Astrocyte of the hippocampus (primary cell): ENCODE measurements around the gene SLC13A1.
A peak's percentile ranks its signal among the peaks of the same experiment; 100 is the strongest.

Experiments used
- DNase-seq: peaks from one replicate; pipeline ENCODE4 v3.0.0; 2011; ENCODE audit warnings: low read depth, low spot score

SLC13A1 gene

GRCh38 chr7:123198111-123198510 is 1.7 kb downstream of the SLC13A1 start:
- no peak for DNase-seq

DNA sequence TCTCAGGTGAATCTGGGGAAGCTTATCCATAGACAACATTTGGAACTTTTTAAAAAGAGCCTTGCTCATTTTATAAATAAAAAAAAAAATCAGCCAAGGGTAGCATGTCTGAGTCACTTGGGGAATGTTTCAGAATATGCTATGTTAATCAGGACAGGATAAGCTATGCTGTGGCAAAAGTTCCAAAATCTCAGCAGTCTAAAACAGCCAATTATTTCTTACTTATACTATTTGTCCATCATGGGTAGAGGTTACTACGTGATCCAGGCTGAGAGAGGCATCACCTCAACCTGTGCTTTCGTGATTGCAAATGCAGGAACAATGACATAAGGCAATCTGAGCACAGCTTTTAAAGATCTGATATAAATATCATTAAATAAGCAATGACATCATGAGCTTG is 6.5 kb downstream of the SLC13A1 start:
- no peak for DNase-seq

DNA sequence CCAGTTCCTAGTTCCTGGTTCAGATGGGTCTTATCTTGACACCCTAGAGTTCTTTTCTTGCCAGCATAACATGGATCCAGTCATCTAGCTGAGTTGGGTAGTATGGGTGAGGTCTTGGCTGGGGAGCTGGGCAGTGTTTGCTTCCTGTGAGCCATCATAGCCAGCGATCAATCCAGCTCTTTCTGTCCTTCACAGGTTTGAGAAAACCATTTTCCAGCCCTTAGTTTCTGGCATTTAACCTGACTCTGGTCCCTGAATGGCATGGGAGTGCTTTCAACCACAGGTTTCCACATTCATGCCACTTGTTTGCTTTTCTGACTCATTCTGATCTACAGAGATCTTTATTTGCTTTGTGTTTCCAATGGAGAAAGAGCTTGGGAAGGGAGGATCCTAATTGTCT is 8.6 kb downstream of the SLC13A1 start:
- DNase-seq: peak; percentile 42

- DNase-seq: no peak
These were observed 9.5 kb downstream of the SLC13A1 start for GRCh38 chr7:123190109-123190831.

- no peak for DNase-seq
These were observed 14.0 kb downstream of the SLC13A1 start for GRCh38 chr7:123185756-123186155.

- no peak for DNase-seq
These were observed 15.5 kb downstream of the SLC13A1 start for GRCh38 chr7:123184271-123184670.

DNA sequence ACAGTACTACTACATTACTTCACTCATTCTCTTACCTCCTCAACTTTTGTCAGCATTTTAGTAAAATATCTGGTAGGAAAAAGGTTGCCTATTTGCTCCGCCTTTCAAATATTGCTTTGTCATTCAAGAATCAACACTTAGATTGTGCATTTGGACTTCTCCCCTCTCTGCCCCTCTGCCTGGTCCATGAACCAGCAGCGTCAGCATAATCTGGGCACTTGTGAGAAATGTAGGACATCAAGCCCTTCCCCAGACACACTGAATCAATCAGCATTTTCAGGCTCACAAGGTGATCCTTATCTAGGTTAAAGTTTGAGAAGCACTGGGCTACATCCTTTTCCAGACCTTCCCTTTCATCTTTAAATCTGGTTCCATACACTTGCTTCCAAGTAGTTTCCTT is 16.3 kb downstream of the SLC13A1 start:
- no peak for DNase-seq

- no peak for DNase-seq
These were observed 22.3 kb downstream of the SLC13A1 start for GRCh38 chr7:123177442-123177841.

DNA sequence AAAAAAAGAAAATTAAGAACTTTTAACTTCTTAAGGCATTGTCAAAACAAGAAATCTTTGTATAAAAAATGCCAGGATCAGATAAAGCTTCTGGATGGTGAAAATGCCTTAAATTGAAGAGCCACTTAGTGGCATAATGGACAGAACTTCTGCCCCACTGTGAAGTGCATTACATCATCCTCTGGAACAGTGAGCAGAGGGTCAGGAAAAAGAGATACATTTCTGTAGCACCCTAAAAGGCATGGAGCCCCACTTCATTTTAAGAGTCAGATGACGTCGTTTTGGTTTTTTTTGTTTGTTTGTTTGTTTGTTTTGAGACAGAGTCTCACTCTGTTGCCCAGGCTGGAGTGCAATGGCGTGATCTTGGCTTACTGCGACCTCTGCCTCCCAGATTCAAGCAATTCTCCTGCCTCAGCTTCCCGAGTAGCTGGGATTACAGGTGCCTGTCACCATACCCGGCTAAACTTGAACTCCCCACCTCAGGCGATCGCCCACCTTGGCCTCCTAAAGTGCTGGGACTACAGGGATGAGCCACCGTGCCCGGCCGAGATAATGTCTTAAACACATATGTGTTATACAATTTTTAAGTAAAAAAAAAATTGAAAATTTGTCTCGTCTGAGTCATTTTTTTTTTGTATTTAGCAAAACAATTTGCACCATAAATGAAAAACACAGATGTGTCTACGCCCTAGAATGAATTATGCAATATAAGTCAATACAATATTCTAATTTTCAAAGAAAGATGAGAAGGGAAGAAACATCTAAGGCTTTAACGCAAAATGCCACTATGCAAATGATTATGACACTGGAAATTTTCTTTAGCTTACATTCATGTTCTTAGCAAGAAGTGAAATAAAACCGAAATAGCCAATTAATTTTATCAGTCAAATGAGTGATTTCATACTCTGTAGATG is 29.2 kb downstream of the SLC13A1 start:
- no peak for DNase-seq

DNA sequence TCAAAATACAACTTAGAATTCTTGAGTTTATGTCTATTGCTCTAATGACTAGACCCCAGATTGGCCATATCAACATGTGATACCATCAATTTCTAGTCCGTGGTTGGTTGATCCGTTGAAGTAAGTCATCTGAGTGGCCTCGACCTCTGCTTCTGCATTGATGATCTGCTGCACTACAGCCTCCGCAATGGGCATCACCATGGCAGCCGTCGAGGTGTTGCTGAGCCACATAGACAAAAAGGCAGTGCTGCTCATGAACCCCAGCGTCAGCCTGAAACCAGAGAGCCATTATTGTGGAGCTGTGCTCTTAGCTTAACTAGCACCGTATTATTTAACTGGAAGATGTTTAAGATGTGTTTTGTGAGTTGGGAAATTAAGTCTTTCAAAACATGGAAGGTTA is 30.7 kb downstream of the SLC13A1 start:
- DNase-seq: no peak

GRCh38 chr7:123157606-123158005 is 42.2 kb downstream of the SLC13A1 start:
- no peak for DNase-seq

DNA sequence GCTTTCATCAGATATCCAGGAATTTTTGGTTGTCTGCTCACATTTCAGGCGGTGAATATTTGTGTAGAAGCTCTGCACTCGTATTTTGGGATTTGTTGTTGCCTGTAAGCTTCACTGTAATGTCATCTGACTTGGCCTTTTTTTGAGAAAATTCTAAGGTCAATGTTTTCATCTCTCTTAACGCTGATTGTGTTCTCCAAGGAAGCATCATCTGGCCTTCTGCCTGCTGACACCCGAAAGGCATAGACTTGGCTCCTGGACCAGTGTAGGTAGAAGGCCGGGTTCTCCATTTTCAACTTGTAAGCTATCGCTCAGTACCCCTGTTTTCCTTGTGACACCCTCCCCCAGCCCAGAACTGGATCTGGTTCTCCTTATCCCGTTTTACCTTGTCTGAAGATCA is 44.2 kb downstream of the SLC13A1 start:
- DNase-seq: no peak

DNA sequence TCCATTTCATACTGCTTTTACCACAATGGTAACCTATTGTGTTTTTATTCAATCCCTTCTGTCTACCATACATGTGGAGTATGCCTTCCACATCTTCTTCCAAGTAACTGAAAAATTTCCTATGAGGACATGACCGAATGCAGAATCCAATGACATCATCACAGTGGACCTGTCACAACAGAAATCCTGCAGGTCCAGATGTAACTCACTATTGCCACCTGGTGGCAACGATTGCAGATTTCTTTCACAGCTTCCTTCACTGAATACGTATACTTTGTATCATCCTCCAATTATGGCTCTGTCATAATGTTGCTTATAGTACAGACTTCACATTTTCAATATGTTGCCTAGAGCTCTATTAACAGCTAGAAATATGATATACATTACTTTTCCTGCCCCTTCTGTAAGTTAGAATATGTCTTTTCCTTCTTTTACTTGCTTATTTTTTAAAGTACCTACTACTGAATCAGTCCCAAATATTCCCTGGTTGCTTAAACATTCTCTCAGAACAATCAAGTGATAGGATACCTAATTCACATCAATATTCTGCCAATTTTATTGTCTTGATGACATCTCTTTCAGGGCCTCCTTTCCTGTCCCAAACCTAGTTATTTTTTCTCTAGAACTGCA is 45.4 kb downstream of the SLC13A1 start:
- DNase-seq: peak; percentile 91

GRCh38 chr7:123151443-123151842 is 48.3 kb downstream of the SLC13A1 start:
- DNase-seq: no peak

DNA sequence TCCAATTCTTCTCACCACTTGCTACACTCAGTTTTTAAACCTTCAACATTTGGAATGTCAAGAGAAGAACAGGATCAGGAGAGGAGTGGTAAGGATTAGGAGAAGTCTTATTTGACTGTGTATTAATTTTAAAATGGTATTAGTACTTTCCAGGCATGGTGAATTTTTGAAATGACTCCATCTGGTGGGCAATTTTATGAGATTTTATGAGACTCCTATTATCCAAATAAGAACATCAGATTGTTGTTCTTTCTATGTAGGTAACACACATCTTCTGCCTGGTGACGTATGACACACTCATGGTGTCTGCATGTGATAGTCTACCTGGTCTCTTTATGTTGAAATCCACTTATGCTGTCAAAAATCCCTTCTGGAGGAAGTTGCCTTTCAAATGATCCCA is 51.0 kb downstream of the SLC13A1 start:
- no peak for DNase-seq

DNA sequence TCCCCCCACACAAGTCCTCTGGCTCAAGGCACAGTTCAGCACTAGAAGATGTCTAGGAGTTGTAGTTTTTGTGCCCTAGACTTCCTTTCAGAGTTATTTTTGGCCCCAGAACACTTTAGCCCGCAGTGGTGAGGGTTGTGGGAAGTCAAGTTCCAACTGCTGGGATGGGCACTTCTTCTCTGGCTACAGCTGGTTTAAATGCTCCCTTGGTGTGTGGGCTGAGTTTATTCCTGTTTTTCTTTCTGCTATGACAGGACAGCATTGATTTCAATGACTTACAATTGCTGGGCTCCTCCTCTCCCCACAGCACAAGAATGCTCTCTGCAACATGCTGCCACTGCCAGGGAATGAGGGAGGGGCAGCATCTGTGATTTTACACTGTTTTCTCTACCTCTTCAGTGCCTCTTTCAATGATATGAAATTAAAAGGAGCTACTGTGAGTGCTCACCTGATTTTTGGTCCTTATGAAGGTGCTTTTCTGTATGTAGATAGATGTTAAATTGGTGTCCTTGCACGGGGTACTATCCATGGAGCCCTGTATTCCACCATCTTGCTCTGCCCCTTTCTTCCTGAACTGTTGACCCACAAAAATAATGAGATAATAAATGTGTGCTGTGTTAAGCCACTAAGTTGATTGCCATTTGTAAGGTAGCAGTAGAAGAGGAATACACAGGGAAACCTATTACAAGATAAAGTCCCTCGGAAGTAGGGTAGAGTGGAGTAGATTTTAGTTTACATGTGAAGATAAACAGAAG is 56.3 kb downstream of the SLC13A1 start:
- peak; percentile 10 for DNase-seq

GRCh38 chr7:123140561-123140960 is 59.2 kb downstream of the SLC13A1 start:
- no peak for DNase-seq

- no peak for DNase-seq
These were observed 63.8 kb downstream of the SLC13A1 start for GRCh38 chr7:123135960-123136359.

DNA sequence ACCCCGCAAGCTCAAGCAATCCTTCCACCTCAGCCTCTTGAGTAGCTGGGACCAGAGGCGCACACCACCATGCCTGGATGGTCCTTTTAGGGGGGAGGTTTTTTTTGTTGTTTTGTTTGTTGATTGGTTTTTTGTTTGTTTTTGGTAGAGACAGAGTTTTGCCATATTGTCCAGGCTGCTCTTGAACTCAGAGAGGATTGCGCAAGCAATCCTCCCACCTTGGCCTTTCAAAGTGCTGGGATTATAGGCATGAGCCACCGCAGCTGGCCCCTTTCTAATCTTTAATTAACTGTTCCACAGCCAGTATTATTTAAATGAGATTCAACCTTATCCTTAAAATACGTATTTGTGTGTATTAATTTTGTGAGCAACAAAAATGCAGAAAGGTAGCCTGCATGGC is 65.8 kb downstream of the SLC13A1 start:
- DNase-seq: no peak

DNA sequence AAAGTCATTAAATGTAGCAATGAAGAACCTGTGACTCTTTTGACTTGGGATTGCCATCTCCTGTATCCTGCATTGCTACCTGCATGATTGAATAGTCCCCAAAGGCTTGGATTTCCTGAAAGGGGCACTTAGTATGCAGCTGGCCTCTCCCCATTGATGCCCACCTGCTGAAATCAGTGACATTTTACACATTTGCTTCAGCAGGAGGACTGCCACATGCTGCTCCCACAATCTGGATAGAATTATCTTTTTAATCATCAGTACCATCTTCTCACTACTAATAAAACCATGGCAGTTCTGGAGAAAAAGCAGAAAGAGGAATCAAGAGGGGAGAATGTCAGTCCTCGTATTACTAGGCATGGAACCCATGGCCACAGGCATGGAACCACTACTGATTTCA is 67.8 kb downstream of the SLC13A1 start:
- DNase-seq: no peak

DNA sequence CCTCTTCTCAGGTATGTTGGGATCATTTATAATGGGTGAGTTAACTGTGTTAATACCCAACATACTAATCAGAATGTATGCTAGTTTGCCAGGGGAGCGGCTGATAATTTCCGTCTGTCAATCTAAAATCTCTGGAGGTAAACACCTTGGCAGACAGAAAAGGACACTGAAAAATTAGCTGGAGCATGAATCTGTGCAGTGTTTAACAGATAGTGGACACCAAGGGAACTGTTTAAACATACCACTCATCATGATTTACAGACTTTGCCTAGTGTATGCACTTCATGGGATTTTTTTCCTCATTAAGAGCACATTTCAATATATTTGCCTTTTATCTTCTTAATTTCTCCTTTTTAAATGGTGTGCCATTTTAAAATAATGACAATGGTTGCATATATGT is 68.2 kb downstream of the SLC13A1 start:
- no peak for DNase-seq

DNA sequence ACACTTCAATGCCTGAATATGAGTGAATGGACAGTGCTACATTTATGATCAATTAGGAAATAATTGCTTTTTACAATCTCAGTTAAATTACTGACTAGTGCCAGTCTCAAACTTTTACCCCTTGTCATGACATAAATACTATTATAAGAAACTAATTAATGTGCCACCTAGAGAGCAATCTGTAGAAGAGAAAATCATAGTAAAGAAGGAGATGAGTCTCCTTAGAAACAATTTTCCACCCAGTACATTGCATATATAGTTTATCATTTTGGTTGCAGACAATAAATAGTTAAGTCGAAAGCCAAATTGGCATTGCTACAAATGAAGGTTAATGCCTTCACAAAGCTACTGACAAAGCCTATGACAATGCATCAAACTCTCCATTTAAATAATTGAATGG is 68.6 kb downstream of the SLC13A1 start:
- no peak for DNase-seq
